Neural progenitor cell (in vitro differentiated cells): ENCODE data around the gene ADAMTSL1. TPM values are rescaled to one million over a fixed set of nuclear protein-coding genes. Genes with fewer than 3 reads are reported as not detected.

Experiments
- DNase-seq: peaks from one replicate; pipeline ENCODE4 v3.0.0-alpha.2; 2016; ENCODE audit warnings: low spot score
- H2AFZ ChIP-seq: fragments of 200-600 bp; sonication (generic); replicated peaks from 2 replicates; pipeline ENCODE4 v1.6.1; 2016; ENCODE audit warnings: antibody characterized with exemption
- H3F3A ChIP-seq: fragments of 200-600 bp; sonication (generic); 2 replicates; pipeline ENCODE4 v1.6.1; 2016; ENCODE audit warnings: antibody characterized with exemption, low read depth
- H3K27ac ChIP-seq: fragments of 200-600 bp; sonication (generic); 2 replicates; pipeline ENCODE4 v1.5.1; 2016; ENCODE audit warnings: mild to moderate bottlenecking
- H3K27me3 ChIP-seq: fragments of 200-600 bp; sonication (generic); 2 replicates; pipeline ENCODE4 v1.6.1; 2016; ENCODE audit warnings: mild to moderate bottlenecking, moderate library complexity
- H3K36me3 ChIP-seq: fragments of 200-600 bp; sonication (generic); 2 replicates; pipeline ENCODE4 v1.5.1; 2016
- H3K4me1 ChIP-seq: fragments of 200-600 bp; sonication (generic); 2 replicates; pipeline ENCODE4 v1.6.1; 2016; ENCODE audit warnings: mixed run types
- H3K4me2 ChIP-seq: fragments of 200-600 bp; sonication (generic); 2 replicates; pipeline ENCODE4 v1.6.1; 2016
- H3K4me3 ChIP-seq: fragments of 200-600 bp; sonication (generic); 2 replicates; pipeline ENCODE4 v1.5.1; 2016
- H3K79me2 ChIP-seq: fragments of 200-600 bp; sonication (generic); 2 replicates; pipeline ENCODE4 v1.6.1; 2016; ENCODE audit warnings: low read depth
- H3K9ac ChIP-seq: fragments of 200-600 bp; sonication (generic); 2 replicates; pipeline ENCODE4 v1.6.1; 2016
- H3K9me3 ChIP-seq: fragments of 200-600 bp; sonication (generic); 2 replicates; pipeline ENCODE4 v1.5.1; 2016; ENCODE audit warnings: low read depth
- H4K20me1 ChIP-seq: fragments of 200-600 bp; sonication (generic); 2 replicates; pipeline ENCODE4 v1.6.1; 2016; ENCODE audit warnings: low read depth
- H3K27ac Mint-ChIP-seq: 3 replicates; pipeline ENCODE4 v1.8.0; 2021; ENCODE audit warnings: mixed read lengths
- H3K27me3 Mint-ChIP-seq: 2 replicates; pipeline ENCODE4 v1.8.0; 2022; ENCODE audit warnings: low read depth, mild to moderate bottlenecking, inconsistent platforms, moderate library complexity, mixed read lengths; ENCODE audit not compliant: insufficient read depth
- H3K36me3 Mint-ChIP-seq: 3 replicates; pipeline ENCODE4 v1.8.0; 2021; ENCODE audit warnings: mixed read lengths
- H3K4me1 Mint-ChIP-seq: 3 replicates; pipeline ENCODE4 v1.8.0; 2021; ENCODE audit warnings: mixed read lengths
- H3K4me3 Mint-ChIP-seq: 3 replicates; pipeline ENCODE4 v1.8.0; 2021; ENCODE audit warnings: mild to moderate bottlenecking, moderate library complexity, mixed read lengths
- H3K9me3 Mint-ChIP-seq: 3 replicates; pipeline ENCODE4 v1.8.0; 2020; ENCODE audit warnings: mixed read lengths
- EZH2 ChIP-seq: fragments of 200-600 bp; sonication (generic); IDR thresholded peaks from 2 replicates; pipeline ENCODE4 v1.6.1; 2017; ENCODE audit warnings: antibody characterized with exemption, mild to moderate bottlenecking, moderate library complexity
- EZH2phosphoT487 ChIP-seq: fragments of 200-600 bp; sonication (generic); IDR thresholded peaks from 2 replicates; pipeline ENCODE4 v1.6.1; 2017; ENCODE audit warnings: antibody characterized with exemption
- total RNA-seq: library from RNA; depleted of rRNA; stranded (reverse); fragments of >200 nt; gene quantifications from 2 replicates; pipeline ENCODE4 v1.2.3, GENCODE V29; 2015; ENCODE audit warnings: low replicate concordance
- TF ChIP-seq, protein P1 (sequence below): fragments of 200-600 bp; sonication (generic); IDR thresholded peaks from 2 replicates; pipeline ENCODE4 v1.5.1; 2017; ENCODE audit warnings: antibody characterized with exemption, mild to moderate bottlenecking

The ADAMTSL1 gene
- total RNA-seq, 1 donor from 2014 or later, result 0.73 TPM

GRCh38 chr9:18775930-18776329 lies 302.0 kb downstream of the ADAMTSL1 start:
- no peak overlapping the region for H3K4me3 ChIP-seq
- no peak overlapping the region for H3K9ac ChIP-seq
- no peaks in the 10 kb centered on the region for H3K36me3 ChIP-seq
- H3K27ac Mint-ChIP-seq, result no peak overlapping the region
- no peak overlapping the region for H3K4me2 ChIP-seq
- no peaks in the 10 kb centered on the region for H3K9me3 Mint-ChIP-seq
- no peaks in the 10 kb centered on the region for H3K79me2 ChIP-seq
- no peak overlapping the region for H2AFZ ChIP-seq
- H3F3A ChIP-seq, result no peaks in the 10 kb centered on the region
- no peak for TF ChIP-seq EZH2
- TF ChIP-seq EZH2phosphoT487, result no peak
- TF ChIP-seq, protein P1, sequence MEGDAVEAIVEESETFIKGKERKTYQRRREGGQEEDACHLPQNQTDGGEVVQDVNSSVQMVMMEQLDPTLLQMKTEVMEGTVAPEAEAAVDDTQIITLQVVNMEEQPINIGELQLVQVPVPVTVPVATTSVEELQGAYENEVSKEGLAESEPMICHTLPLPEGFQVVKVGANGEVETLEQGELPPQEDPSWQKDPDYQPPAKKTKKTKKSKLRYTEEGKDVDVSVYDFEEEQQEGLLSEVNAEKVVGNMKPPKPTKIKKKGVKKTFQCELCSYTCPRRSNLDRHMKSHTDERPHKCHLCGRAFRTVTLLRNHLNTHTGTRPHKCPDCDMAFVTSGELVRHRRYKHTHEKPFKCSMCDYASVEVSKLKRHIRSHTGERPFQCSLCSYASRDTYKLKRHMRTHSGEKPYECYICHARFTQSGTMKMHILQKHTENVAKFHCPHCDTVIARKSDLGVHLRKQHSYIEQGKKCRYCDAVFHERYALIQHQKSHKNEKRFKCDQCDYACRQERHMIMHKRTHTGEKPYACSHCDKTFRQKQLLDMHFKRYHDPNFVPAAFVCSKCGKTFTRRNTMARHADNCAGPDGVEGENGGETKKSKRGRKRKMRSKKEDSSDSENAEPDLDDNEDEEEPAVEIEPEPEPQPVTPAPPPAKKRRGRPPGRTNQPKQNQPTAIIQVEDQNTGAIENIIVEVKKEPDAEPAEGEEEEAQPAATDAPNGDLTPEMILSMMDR, result no peak
- H3K36me3 Mint-ChIP-seq, result no peaks in the 10 kb centered on the region
- no peaks in the 10 kb centered on the region for H4K20me1 ChIP-seq
- H3K4me3 Mint-ChIP-seq, result no peak overlapping the region
- no peaks in the 10 kb centered on the region for H3K4me1 ChIP-seq
- no peaks in the 10 kb centered on the region for H3K27me3 ChIP-seq
- peaks cover 2% of the 10 kb centered on the region for H3K4me1 Mint-ChIP-seq
- H3K9me3 ChIP-seq, result no peaks in the 10 kb centered on the region
- DNase-seq, result no peak
- H3K27me3 Mint-ChIP-seq, result no peaks in the 10 kb centered on the region
- no peak overlapping the region for H3K27ac ChIP-seq

DNA sequence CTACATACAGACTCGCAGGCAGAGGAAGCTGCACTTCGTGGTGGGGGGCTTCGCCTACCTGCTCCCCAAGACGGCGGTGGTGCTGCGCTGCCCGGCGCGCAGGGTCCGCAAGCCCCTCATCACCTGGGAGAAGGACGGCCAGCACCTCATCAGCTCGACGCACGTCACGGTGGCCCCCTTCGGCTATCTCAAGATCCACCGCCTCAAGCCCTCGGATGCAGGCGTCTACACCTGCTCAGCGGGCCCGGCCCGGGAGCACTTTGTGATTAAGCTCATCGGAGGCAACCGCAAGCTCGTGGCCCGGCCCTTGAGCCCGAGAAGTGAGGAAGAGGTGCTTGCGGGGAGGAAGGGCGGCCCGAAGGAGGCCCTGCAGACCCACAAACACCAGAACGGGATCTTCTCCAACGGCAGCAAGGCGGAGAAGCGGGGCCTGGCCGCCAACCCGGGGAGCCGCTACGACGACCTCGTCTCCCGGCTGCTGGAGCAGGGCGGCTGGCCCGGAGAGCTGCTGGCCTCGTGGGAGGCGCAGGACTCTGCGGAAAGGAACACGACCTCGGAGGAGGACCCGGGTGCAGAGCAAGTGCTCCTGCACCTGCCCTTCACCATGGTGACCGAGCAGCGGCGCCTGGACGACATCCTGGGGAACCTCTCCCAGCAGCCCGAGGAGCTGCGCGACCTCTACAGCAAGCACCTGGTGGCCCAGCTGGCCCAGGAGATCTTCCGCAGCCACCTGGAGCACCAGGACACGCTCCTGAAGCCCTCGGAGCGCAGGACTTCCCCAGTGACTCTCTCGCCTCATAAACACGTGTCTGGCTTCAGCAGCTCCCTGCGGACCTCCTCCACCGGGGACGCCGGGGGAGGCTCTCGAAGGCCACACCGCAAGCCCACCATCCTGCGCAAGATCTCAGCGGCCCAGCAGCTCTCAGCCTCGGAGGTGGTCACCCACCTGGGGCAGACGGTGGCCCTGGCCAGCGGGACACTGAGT lies 303.2 kb downstream of the ADAMTSL1 start:
- H3K4me3 ChIP-seq, result no peak overlapping the region
- no peak overlapping the region for H3K4me3 Mint-ChIP-seq
- H3K9ac ChIP-seq, result no peak overlapping the region
- H2AFZ ChIP-seq, result no peak overlapping the region
- H3K9me3 ChIP-seq, result no peaks in the 10 kb centered on the region
- H3K27me3 ChIP-seq, result no peaks in the 10 kb centered on the region
- TF ChIP-seq EZH2, result no peak
- no peak for TF ChIP-seq EZH2phosphoT487
- TF ChIP-seq, protein P1, result no peak
- no peaks in the 10 kb centered on the region for H3K36me3 ChIP-seq
- no peak for DNase-seq
- H3K4me2 ChIP-seq, result no peak overlapping the region
- H3K27ac ChIP-seq, result no peak overlapping the region
- no peaks in the 10 kb centered on the region for H3K79me2 ChIP-seq
- H3K27ac Mint-ChIP-seq, result no peak overlapping the region
- H3K27me3 Mint-ChIP-seq, result no peaks in the 10 kb centered on the region
- no peaks in the 10 kb centered on the region for H4K20me1 ChIP-seq
- no peaks in the 10 kb centered on the region for H3F3A ChIP-seq
- no peaks in the 10 kb centered on the region for H3K9me3 Mint-ChIP-seq
- H3K4me1 ChIP-seq, result no peaks in the 10 kb centered on the region
- no peaks in the 10 kb centered on the region for H3K36me3 Mint-ChIP-seq
- no peaks in the 10 kb centered on the region for H3K4me1 Mint-ChIP-seq

DNA sequence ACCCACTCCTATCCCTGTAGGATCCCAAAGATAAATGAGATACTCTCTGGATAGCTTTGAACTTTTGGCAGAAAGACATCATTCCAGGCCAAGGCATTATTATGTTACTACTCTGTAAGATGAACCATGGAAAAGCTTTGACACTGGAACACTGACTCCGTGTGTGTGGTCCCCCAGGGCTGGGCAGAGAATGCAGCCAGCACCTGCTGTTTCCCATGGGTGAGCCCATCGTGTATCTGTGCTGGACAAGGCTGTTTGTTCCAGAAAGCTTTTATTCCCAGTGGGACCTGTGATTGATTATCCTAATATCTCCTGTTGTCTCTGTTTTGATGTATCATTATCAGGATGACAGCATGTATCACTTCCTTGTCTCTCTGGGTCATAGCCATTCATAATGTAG lies 304.2 kb downstream of the ADAMTSL1 start:
- Histone ChIP-seq H3K9ac (no peak overlapping the region), H4K20me1 (no peaks in the 10 kb centered on the region), H3F3A (no peaks in the 10 kb centered on the region), H3K27ac (no peak overlapping the region), H3K9me3 (no peaks in the 10 kb centered on the region), H3K4me3 (no peak overlapping the region), H3K4me2 (no peak overlapping the region), H3K27me3 (no peaks in the 10 kb centered on the region), H3K79me2 (no peaks in the 10 kb centered on the region), H3K36me3 (no peaks in the 10 kb centered on the region), H3K4me1 (no peaks in the 10 kb centered on the region), H2AFZ (no peak overlapping the region)
- Mint-ChIP-seq H3K4me3 (no peak overlapping the region), H3K27ac (no peak overlapping the region), H3K27me3 (peaks cover 2% of the 10 kb centered on the region), H3K9me3 (no peaks in the 10 kb centered on the region), H3K4me1 (no peaks in the 10 kb centered on the region), H3K36me3 (no peaks in the 10 kb centered on the region)
- TF ChIP-seq, protein P1, result no peak
- TF ChIP-seq EZH2phosphoT487, result no peak
- TF ChIP-seq EZH2, result no peak
- DNase-seq, result no peak
